HEK293 (cell line): ENCODE measurements around the gene DLG3.
"Not testable (repeated sequence)": the region's sequence is repeated elsewhere in the genome, so short reads cannot be mapped to it uniquely, and the experiment has no call there.

Source experiments
- PBX3 ChIP-seq: sonication (generic); formaldehyde crosslinking; IDR thresholded peaks from 2 replicates; pipeline ENCODE4 v1.8.1; 2022; ENCODE audit warnings: mild to moderate bottlenecking, moderate library complexity, missing genetic modification reagents
- SP7 ChIP-seq: fragments of 450-650 bp; formaldehyde crosslinking; IDR thresholded peaks from 2 replicates; pipeline ENCODE4 v1.5.1; 2016; ENCODE audit warnings: missing biosample characterization, missing genetic modification characterization
- TCF7L2 ChIP-seq: IDR thresholded peaks from 2 replicates; pipeline ENCODE4 v1.6.1; 2011; ENCODE audit warnings: low read depth, mild to moderate bottlenecking, inconsistent platforms, low read length, moderate library complexity, borderline replicate concordance
- ZNF24 ChIP-seq: fragments of 450-650 bp; formaldehyde crosslinking; IDR thresholded peaks from 2 replicates; pipeline ENCODE4 v1.5.1; 2016; ENCODE audit warnings: missing biosample characterization, missing genetic modification characterization
- ZNF585B ChIP-seq: fragments of 450-650 bp; formaldehyde crosslinking; IDR thresholded peaks from 2 replicates; pipeline ENCODE4 v1.5.1; 2016; ENCODE audit warnings: missing biosample characterization, missing genetic modification characterization
- TF ChIP-seq, protein P1 (sequence below): fragments of 450-650 bp; formaldehyde crosslinking; IDR thresholded peaks from 2 replicates; pipeline ENCODE4 v1.5.1; 2016; ENCODE audit warnings: missing biosample characterization, missing genetic modification characterization

DNA sequence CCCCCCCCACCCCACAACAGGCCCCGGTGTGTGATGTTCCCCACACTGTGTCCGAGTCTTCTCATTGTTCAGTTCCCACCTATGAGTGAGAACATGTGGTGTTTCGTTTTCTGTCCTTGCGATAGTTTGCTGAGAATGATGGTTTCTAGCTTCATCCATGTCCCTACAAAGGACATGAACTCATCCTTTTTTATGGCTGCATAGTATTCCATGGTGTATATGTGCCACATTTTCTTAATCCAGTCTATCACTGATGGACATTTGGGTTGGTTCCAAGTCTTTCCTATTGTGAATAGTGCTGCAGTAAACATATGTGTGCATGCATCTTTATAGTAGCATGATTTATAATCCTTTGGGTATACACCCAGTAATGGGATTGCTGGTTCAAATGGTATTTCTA, 70.6 kb downstream of the DLG3 start:
- TF ChIP-seq TCF7L2; SP7 (tag by site-specific recombination); PBX3; ZNF24 (tag by site-specific recombination); ZNF585B (tag by site-specific recombination): not testable (repeated sequence)
- TF ChIP-seq, protein P1, sequence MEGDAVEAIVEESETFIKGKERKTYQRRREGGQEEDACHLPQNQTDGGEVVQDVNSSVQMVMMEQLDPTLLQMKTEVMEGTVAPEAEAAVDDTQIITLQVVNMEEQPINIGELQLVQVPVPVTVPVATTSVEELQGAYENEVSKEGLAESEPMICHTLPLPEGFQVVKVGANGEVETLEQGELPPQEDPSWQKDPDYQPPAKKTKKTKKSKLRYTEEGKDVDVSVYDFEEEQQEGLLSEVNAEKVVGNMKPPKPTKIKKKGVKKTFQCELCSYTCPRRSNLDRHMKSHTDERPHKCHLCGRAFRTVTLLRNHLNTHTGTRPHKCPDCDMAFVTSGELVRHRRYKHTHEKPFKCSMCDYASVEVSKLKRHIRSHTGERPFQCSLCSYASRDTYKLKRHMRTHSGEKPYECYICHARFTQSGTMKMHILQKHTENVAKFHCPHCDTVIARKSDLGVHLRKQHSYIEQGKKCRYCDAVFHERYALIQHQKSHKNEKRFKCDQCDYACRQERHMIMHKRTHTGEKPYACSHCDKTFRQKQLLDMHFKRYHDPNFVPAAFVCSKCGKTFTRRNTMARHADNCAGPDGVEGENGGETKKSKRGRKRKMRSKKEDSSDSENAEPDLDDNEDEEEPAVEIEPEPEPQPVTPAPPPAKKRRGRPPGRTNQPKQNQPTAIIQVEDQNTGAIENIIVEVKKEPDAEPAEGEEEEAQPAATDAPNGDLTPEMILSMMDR (tag by site-specific recombination) = not testable (repeated sequence)
